OCI-LY3 (cell line): ENCODE data around the gene NFATC4.

Experiments
- H2AFZ ChIP-seq: fragments of 200-600, 300-600 bp; shearing (Covaris generic); 2 replicates; pipeline ENCODE4 v1.6.0; 2014; ENCODE audit warnings: antibody characterized with exemption, low read depth, low read length
- H3K27ac ChIP-seq: fragments of 200-600, 300-600 bp; sonication (generic); 2 replicates; pipeline ENCODE4 v1.5.1; 2014; ENCODE audit warnings: mild to moderate bottlenecking, low read length, moderate library complexity, mixed read lengths
- H3K27me3 ChIP-seq: fragments of 200-600, 300-600 bp; sonication (generic); 2 replicates; pipeline ENCODE4 v1.6.1; 2014; ENCODE audit warnings: low read depth, low read length, mixed read lengths
- H3K36me3 ChIP-seq: fragments of 200-600, 300-600 bp; sonication (generic); replicated peaks from 2 replicates; pipeline ENCODE3; 2014; ENCODE audit warnings: low read depth, low read length, mixed read lengths
- H3K4me1 ChIP-seq: fragments of 300-600, 200-600 bp; sonication (generic); 2 replicates; pipeline ENCODE4 v1.6.1; 2014; ENCODE audit warnings: low read length, mixed read lengths
- H3K4me2 ChIP-seq: fragments of 200-600, 300-600 bp; sonication (generic); 2 replicates; pipeline ENCODE4 v1.6.1; 2014; ENCODE audit warnings: low read length, mixed read lengths
- H3K4me3 ChIP-seq: fragments of 300-600, 200-600 bp; sonication (generic); 2 replicates; pipeline ENCODE4 v1.5.1; 2014; ENCODE audit warnings: antibody characterized with exemption, mild to moderate bottlenecking, low read length, moderate library complexity
- H3K79me2 ChIP-seq: fragments of 300-600, 200-600 bp; shearing (Covaris generic); 2 replicates; pipeline ENCODE4 v1.6.1; 2014; ENCODE audit warnings: mild to moderate bottlenecking, low read length, mixed read lengths
- H3K9ac ChIP-seq: fragments of 300-600, 200-600 bp; shearing (Covaris generic); 2 replicates; pipeline ENCODE4 v1.6.0; 2014; ENCODE audit warnings: mild to moderate bottlenecking, low read length, moderate library complexity
- H3K9me3 ChIP-seq: fragments of 200-600, 300-600 bp; shearing (Covaris generic); 2 replicates; pipeline ENCODE4 v1.6.1; 2014; ENCODE audit warnings: low read length, mixed read lengths; ENCODE audit not compliant: insufficient read depth
- H4K20me1 ChIP-seq: fragments of 200-600, 300-600 bp; sonication (generic); 2 replicates; pipeline ENCODE4 v1.6.1; 2016; ENCODE audit warnings: low read length, mixed read lengths; ENCODE audit not compliant: insufficient read depth
- CTCF ChIP-seq: fragments of 200-600, 300-600 bp; sonication (generic); IDR thresholded peaks from 2 replicates; pipeline ENCODE4 v1.5.1; 2014; ENCODE audit warnings: antibody characterized with exemption, low read length, low read depth
- EZH2phosphoT487 ChIP-seq: fragments of 200-600 bp; shearing (Covaris generic); IDR thresholded peaks from 2 replicates; pipeline ENCODE4 v1.6.1; 2018; ENCODE audit warnings: antibody characterized with exemption, mixed run types, low read depth

The NFATC4 gene

DNA sequence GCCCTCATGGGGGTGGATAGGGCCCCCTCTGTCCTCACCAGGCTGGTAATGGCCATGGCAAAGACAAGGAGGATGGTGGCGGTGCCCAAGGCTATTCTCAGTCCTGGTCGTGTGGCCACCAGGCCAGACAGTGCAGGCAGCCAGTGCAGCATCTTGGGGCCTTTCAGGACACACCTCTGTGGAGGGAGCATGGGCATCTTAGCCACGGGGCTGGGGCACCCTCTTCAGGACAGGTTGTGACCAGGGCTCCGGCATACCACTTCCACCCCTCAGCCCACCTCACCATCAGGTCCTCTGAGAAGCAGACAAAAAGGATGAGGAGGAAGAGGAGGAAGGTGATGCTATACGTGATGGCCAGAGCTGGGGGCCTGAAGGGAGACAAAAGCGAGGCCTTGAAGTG is 44.0 kb upstream of the NFATC4 start:
- no peak overlapping the region for H3K9ac ChIP-seq
- no peaks in the 10 kb centered on the region for H3K9me3 ChIP-seq
- H3K4me2 ChIP-seq: no peak overlapping the region
- no peak overlapping the region for H3K27ac ChIP-seq
- no peaks in the 10 kb centered on the region for H3K36me3 ChIP-seq
- peaks cover 11% of the 10 kb centered on the region for H3K27me3 ChIP-seq
- no peaks in the 10 kb centered on the region for H4K20me1 ChIP-seq
- H3K79me2 ChIP-seq: no peaks in the 10 kb centered on the region
- no peak overlapping the region for H2AFZ ChIP-seq
- no peak overlapping the region for H3K4me3 ChIP-seq
- TF ChIP-seq EZH2phosphoT487 (no peak), CTCF (no peak)
- no peaks in the 10 kb centered on the region for H3K4me1 ChIP-seq

DNA sequence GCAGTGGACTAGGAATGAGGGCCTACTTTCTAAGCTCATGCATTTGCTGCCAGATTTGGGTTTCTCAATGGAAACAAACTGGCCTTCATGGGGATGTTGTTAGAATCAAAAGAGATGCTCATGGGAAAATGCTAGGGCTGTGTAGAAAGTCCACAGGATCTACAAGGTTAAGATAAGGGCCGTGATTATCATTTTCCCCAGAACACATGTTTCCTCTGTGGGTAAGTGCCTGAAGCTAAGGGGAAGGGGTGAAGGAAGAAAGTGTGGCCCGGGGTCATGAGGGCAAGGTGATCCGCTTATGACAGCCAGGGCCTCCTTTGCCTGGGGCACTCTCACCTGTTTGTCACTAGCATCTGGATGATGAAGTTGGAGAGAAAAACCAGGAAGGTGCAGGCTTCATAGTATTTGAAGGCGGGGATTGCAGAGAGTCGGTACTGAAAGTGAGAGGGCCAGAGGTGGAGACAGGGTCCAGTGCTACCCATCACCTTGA is 42.9 kb upstream of the NFATC4 start:
- H3K27ac ChIP-seq: no peak overlapping the region
- no peaks in the 10 kb centered on the region for H3K36me3 ChIP-seq
- H3K4me3 ChIP-seq: no peak overlapping the region
- H3K79me2 ChIP-seq: no peaks in the 10 kb centered on the region
- no peaks in the 10 kb centered on the region for H3K4me1 ChIP-seq
- no peak overlapping the region for H2AFZ ChIP-seq
- no peak overlapping the region for H3K9ac ChIP-seq
- no peaks in the 10 kb centered on the region for H4K20me1 ChIP-seq
- H3K9me3 ChIP-seq: no peaks in the 10 kb centered on the region
- H3K27me3 ChIP-seq: peaks cover 5% of the 10 kb centered on the region
- no peak overlapping the region for H3K4me2 ChIP-seq
- TF ChIP-seq EZH2phosphoT487 (no peak), CTCF (no peak)

DNA sequence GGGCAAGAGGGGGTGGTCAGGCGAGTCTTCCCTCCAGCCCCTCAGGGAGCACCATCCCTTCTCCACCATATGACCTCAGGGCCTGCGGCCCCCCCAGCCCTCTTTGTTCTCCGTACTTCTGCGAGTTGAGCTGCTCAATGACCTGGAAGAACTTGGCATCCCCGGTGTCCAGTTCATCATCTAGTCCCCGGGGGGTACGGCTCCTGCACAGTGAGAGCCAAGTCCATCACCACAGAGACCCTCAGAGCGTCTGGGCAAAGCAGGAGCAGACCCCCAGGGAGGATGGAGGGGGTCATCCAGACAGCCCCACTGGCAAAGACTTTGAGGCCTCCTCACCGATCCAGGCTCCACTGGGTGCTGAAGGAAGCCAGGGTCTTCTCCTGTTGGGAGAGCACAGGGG is 42.0 kb upstream of the NFATC4 start:
- Histone ChIP-seq H3K9me3 (no peaks in the 10 kb centered on the region), H3K4me3 (no peak overlapping the region), H4K20me1 (no peaks in the 10 kb centered on the region), H3K36me3 (no peaks in the 10 kb centered on the region), H3K4me2 (no peak overlapping the region), H3K4me1 (no peaks in the 10 kb centered on the region), H2AFZ (no peak overlapping the region), H3K27me3 (no peaks in the 10 kb centered on the region; the same call in 1 of the 2 replicates), H3K9ac (no peak overlapping the region), H3K27ac (no peak overlapping the region), H3K79me2 (no peaks in the 10 kb centered on the region)
- TF ChIP-seq CTCF (no peak), EZH2phosphoT487 (no peak)

DNA sequence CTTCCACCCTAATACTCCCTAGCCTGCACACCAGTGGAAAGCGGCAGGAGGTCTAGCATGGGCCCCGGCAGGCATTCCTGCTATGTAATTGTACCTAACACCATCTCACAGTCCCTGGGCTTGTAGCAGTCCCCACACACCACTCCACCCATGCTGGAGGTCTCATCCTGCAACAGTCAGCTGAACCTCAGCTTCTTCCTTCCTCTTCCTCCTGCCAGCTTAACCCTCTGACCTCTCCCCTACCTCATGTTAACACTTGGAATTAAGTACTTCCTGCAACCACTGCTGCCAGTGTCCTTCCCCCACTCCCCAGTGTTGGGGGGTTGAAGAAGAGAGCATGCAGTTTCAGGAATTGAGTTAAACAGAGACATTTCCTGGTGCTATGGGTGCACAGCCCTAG is 40.7 kb upstream of the NFATC4 start:
- no peaks in the 10 kb centered on the region for H3K36me3 ChIP-seq
- no peaks in the 10 kb centered on the region for H3K79me2 ChIP-seq
- H2AFZ ChIP-seq: no peak overlapping the region
- H3K9ac ChIP-seq: no peak overlapping the region
- H3K27ac ChIP-seq: no peak overlapping the region
- H3K9me3 ChIP-seq: no peaks in the 10 kb centered on the region
- no peak overlapping the region for H3K4me3 ChIP-seq
- TF ChIP-seq EZH2phosphoT487: no peak
- no peak for TF ChIP-seq CTCF
- no peaks in the 10 kb centered on the region for H4K20me1 ChIP-seq
- no peak overlapping the region for H3K4me2 ChIP-seq
- H3K27me3 ChIP-seq: no peaks in the 10 kb centered on the region
- H3K4me1 ChIP-seq: peaks cover 6% of the 10 kb centered on the region
